Heart right ventricle (tissue), 16 donors: ENCODE results near the gene CFAP73. TPM values are rescaled to one million over a fixed set of nuclear protein-coding genes. Genes with fewer than 3 reads are reported as not detected.

Source experiments
- ATAC-seq, 8 donors: fragments of 200-7000 bp; cut with Tn5 transposase; one replicate each; pipeline ENCODE4 v1.9.1; 2020; ENCODE audit warnings: mild to moderate bottlenecking in 8 of 8, moderate library complexity in 8 of 8, moderate number of reproducible peaks in 1 of 8
- DNase-seq, 2 donors: peaks; one replicate each; pipeline ENCODE4 v3.0.0-alpha.2; 2020
- H3K27ac ChIP-seq, 10 donors: fragments of 200-600 bp; sonication (generic) in 2 of 10; one replicate each; pipeline versions ENCODE4 v1.5.0 to v1.8.0; 2020 to 2022; ENCODE audit warnings: mild to moderate bottlenecking in 3 of 10
- H3K27me3 ChIP-seq, 7 donors: fragments of 200-600 bp; one replicate each; pipeline ENCODE4 v1.8.0; 2021 to 2022; ENCODE audit warnings: mild to moderate bottlenecking in 2 of 7
- H3K36me3 ChIP-seq, 9 donors: fragments of 200-600 bp; sonication (generic) in 1 of 9; one replicate each; pipeline versions ENCODE4 v1.5.0 to v1.8.0; 2020 to 2022; ENCODE audit warnings: mild to moderate bottlenecking in 2 of 9
- H3K4me1 ChIP-seq, 9 donors: fragments of 200-600 bp; sonication (generic) in 1 of 9; one replicate each; pipeline versions ENCODE4 v1.5.0 to v1.8.0; 2020 to 2022; ENCODE audit warnings: mild to moderate bottlenecking in 4 of 9
- H3K4me3 ChIP-seq, 10 donors: fragments of 200-600 bp; sonication (generic) in 2 of 10; one replicate each; pipeline versions ENCODE4 v1.5.0 to v1.8.0; 2020 to 2022; ENCODE audit warnings: mild to moderate bottlenecking in 7 of 10, moderate library complexity in 2 of 10
- H3K9me3 ChIP-seq, 11 donors: fragments of 200-600 bp in 10 of 11; sonication (generic) in 2 of 11; one replicate each; pipeline versions ENCODE4 v1.5.0 to v1.8.0; 2013 to 2022; ENCODE audit warnings: mild to moderate bottlenecking in 2 of 11, control low read depth in 1 of 11, moderate library complexity in 1 of 11
- WGBS, 2 donors: extraction: QIAGEN DNeasy Blood & Tissue Kit; methylation state at CpG; one replicate each; pipeline ENCODE4 v1.1.7; 2013; ENCODE audit warnings: inconsistent platforms in 1 of 2; 5-methylcytosine and 5-hydroxymethylcytosine counted together
- intact Hi-C, 10 donors: fragments of 100-400 bp; cut with DNase I; formaldehyde crosslinking; loops; one replicate each; pipeline versions ENCODE4 v1.11.1 to v1.14.2; 2022
- long read RNA-seq, 3 donors: library from polyadenylated mRNA; unstranded; transcript quantifications; one replicate each; pipeline ENCODE4 v2.0.0, GENCODE V29; 2020 to 2021
- polyA plus RNA-seq, 2 donors: library from polyadenylated mRNA; stranded (reverse); fragments of 200-250 nt; gene quantifications; one replicate each; pipeline ENCODE4 v1.2.3, GENCODE V29; 2013
- total RNA-seq, 10 donors: library from RNA; stranded (reverse); fragmentation: NEBNext Ultra II Directional in 3 of 10; extraction: Animal tissue kit (Norgen Biotek cat#: 25700) in 3 of 10; gene quantifications; one replicate each; pipeline versions ENCODE4 v1.2.1 to v1.2.4, GENCODE V29; 2021 to 2023
- TF ChIP-seq, protein P1 (sequence below), 9 donors: fragments of 200-600 bp; sonication (generic) in 2 of 9; IDR thresholded peaks; one replicate each; pipeline versions ENCODE4 v1.5.0 to v1.8.0; 2021 to 2022; ENCODE audit warnings: antibody characterized with exemption in 9 of 9, mild to moderate bottlenecking in 5 of 9, moderate library complexity in 1 of 9
- donor health status: Arrhythmogenic right ventricular cardiomyopathy.
- donor health status: ischemic (EF 13 %, LVEDD 7.1; RV severe dilation, severe dysfunction).
- donor health status: healthy with polysubstance abuse.
- donor health status: DM: no; HTN: yes; CAD: no.
- donor health status: DM: no; HTN: no; CAD: no.
- donor health status: ischemic (EF 25% LVEDD 6.9; RV normal size, moderate dysfunction).
- donor health status: ischemic (EF 25% LVEDD 5.7; RV mildly dilated, moderate dysfunction).
- donor health status: healthy.
- donor health status: DM: yes; HTN: yes; CAD: no.
- donor health status: Ischemic cardiomyopathy.
- donor health status: ischemic (EF 35%, LVEDD 5.7; RV mildly dilated, moderate dysfunction).
- donor health status: nonischemic (EF 11% LVEDD 7.7; RV severe dilation, severe dysfunction).
- donor health status: DM: yes; HTN: yes; CAD: no.
- donor health status: PGD.
- donor health status: ischemic (EF 29% LVEDD 5.4; RV normal size, mild dysfunction).
- donor health status: nonischemic (EF 23%, LVEDD 6.1; RV moderate dilation, normal function).

Gene CFAP73
- total RNA-seq (not detected), polyA plus RNA-seq (under 1 TPM in 1 of 2 donors, not detected in 1; 0.10 TPM)
- long read RNA-seq, donor 1 = 0 reads
- long read RNA-seq, donor 2 = 0 reads
- long read RNA-seq, donor 3 = 0 reads

DNA sequence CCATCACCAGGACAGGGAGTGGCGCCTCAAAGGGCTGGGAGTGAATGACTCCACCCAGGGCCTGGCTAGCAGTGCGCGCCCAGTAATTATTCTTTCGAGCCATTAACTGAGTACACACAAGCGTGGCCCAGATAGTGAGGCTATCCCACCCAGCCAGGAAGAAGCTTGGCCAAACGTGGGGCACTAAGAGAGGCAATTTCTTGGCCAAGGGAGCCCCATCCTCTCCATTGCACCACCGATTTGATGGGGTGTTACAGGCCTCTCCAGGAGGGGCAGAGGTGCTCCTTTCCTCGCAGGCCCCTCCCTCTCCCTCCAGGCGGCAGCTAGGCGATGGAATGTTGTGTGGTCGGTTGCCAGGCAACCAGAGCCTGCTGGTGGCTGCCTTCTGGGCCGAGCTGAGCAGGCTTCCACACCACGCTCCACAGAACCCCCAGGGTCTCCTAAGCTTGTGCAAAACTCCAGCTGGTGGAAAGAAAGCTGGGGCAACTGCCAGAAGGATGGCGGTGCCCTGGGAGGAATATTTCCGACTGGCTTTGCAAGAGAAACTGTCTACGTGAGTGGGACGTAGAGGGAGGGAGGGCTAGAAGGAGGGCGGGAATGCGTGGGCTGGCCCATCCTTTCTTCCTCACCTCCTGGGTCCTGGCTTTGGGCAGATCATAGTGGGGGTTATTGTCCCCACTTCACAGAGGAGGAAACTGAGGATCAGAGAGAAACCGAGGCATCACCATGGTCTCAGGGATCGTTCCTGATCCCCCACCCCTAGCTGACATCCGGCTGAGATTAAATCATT, at the start of gene CFAP73:
TSS of gene CFAP73 (plus strand) at position 364 of the 790 bp plus-strand sequence. CDS start at position 498, 134 bp downstream.
- Histone ChIP-seq H3K27me3 (peaks cover 10 to 67% (median 51%) of the 10 kb centered on the region in 7 donors), H3K4me1 (peaks cover 3 to 27% (median 21%) of the 10 kb centered on the region in 9 donors), H3K9me3 (peaks cover 0 to 8% (median 0%) of the 10 kb centered on the region in 11 donors), H3K36me3 (no peaks in the 10 kb centered on the region), H3K4me3 (peak within 1 kb of the TSS in 1 of 10 donors; percentile 17), H3K27ac (no peak within 1 kb of the TSS)
- intact Hi-C loops = loop anchor here in 9 of 10 donors (5.0 to 10.0 kb wide), 4 partner anchors 95 to 1983 kb away; partner anchors contain the start of gene DTX1 (in 2 of the 9)
- DNase-seq = peak; percentile 59 to 63
- TF ChIP-seq, protein P1, sequence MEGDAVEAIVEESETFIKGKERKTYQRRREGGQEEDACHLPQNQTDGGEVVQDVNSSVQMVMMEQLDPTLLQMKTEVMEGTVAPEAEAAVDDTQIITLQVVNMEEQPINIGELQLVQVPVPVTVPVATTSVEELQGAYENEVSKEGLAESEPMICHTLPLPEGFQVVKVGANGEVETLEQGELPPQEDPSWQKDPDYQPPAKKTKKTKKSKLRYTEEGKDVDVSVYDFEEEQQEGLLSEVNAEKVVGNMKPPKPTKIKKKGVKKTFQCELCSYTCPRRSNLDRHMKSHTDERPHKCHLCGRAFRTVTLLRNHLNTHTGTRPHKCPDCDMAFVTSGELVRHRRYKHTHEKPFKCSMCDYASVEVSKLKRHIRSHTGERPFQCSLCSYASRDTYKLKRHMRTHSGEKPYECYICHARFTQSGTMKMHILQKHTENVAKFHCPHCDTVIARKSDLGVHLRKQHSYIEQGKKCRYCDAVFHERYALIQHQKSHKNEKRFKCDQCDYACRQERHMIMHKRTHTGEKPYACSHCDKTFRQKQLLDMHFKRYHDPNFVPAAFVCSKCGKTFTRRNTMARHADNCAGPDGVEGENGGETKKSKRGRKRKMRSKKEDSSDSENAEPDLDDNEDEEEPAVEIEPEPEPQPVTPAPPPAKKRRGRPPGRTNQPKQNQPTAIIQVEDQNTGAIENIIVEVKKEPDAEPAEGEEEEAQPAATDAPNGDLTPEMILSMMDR (IDR thresholded peaks at IDR 0.05) = no peak
- ATAC-seq = peak; percentile 71 to 86 (median 80)
- WGBS, 2 donors = 26 to 27% methylated on average over 22 of the region's 22 CpGs

DNA sequence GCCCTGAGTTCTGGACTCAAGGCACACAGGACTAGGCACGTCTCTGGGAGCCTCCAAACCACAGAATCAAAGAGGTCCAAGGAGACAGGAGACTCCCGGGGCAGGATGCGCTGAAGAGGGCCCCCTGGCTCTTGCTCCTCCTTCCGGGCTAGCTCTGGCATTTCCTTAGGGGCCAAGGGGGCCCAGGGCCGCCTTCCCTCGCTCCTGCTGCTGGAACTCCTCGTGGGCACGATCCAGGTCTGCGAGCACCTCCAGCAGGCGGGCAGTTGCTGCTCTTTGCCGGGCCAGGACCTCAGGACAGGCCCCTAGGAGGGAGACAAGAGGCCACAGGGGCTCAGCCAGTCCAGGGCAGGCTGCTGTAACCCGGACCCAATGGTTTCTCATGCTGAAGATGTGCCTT, 49.8 kb upstream of the CFAP73 start:
- ATAC-seq = no peak
- Histone ChIP-seq H3K36me3 (no peaks in the 10 kb centered on the region), H3K27ac (no peak overlapping the region), H3K9me3 (no peaks in the 10 kb centered on the region), H3K4me3 (no peak overlapping the region), H3K4me1 (peaks cover 0 to 15% (median 10%) of the 10 kb centered on the region in 9 donors), H3K27me3 (peaks cover 5 to 55% (median 33%) of the 10 kb centered on the region in 7 donors)
- 58 to 61% methylated on average over 12 of the region's 12 CpGs for WGBS, 2 donors
- intact Hi-C loops = loop anchor here in 6 of 10 donors (2.0 to 5.0 kb wide), 3 partner anchors 51 to 1648 kb away; no protein-coding TSS in a partner anchor
- DNase-seq = no peak
- TF ChIP-seq, protein P1 (IDR thresholded peaks at IDR 0.05) = no peak

DNA sequence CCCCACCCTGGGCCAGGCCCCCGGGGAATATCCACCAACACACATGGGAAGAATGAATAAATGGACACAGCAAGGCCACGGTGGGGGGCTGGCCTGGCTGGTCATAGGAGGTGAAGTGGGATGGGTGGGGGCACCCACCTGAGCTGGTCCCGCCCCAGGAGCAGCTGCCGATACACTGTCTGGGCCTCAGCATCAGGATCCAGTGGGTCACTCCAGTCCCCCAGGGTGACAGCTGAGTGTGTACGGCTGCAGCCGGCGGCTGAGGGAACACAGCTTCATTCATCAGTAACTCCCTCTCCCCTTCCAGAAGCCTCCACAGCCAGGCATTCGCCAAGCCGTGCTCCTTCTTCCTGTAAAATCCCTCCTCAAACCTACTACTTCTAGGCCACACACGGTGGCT, 47.8 kb upstream of the CFAP73 start:
- Histone ChIP-seq H3K4me3 (no peak overlapping the region), H3K27ac (no peak overlapping the region), H3K36me3 (no peaks in the 10 kb centered on the region), H3K4me1 (peaks cover 0 to 15% (median 10%) of the 10 kb centered on the region in 9 donors), H3K27me3 (peaks cover 5 to 58% (median 42%) of the 10 kb centered on the region in 7 donors), H3K9me3 (no peaks in the 10 kb centered on the region)
- intact Hi-C loops = loop anchor here in 1 of 10 donors (5.0 kb wide), 1 partner anchor 1646 kb away; no protein-coding TSS in a partner anchor
- WGBS, 2 donors = 66 to 67% methylated on average over 10 of the region's 10 CpGs
- TF ChIP-seq, protein P1 (IDR thresholded peaks at IDR 0.05) = no peak
- no peak for DNase-seq
- no peak for ATAC-seq

DNA sequence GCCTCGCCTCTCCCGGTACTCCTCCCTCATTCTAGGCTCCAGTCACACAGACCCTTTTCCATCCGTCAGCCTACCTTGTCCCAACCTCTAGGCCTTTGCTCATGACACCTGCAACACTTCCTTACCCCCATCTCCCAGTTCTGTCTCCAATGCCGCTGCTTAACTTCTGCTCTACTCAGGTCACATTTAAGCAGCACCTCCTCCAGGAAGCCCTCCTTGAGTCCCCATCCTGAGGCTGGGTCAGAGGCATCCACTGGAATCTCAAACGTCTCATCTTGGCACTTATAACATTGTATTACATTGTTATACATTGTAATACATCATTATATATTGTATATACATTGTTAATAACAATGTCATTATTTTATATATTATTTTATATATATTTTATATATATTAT, 46.7 kb upstream of the CFAP73 start:
- peaks cover 0 to 15% (median 10%) of the 10 kb centered on the region in 9 donors for H3K4me1 ChIP-seq
- DNase-seq (no peak), ATAC-seq (no peak)
- no peaks in the 10 kb centered on the region for H3K36me3 ChIP-seq
- intact Hi-C loops = loop anchor here in 1 of 10 donors (5.0 kb wide), 1 partner anchor 1644 kb away; no protein-coding TSS in a partner anchor
- peaks cover 5 to 58% (median 42%) of the 10 kb centered on the region in 7 donors for H3K27me3 ChIP-seq
- no peaks in the 10 kb centered on the region for H3K9me3 ChIP-seq
- no peak overlapping the region for H3K27ac ChIP-seq
- 83 to 90% methylated on average over 5 of the region's 5 CpGs for WGBS, 2 donors
- TF ChIP-seq, protein P1 (IDR thresholded peaks at IDR 0.05) = no peak
- H3K4me3 ChIP-seq = no peak overlapping the region
